ENCODE measurements around the gene GBF1.

GRCh38 chr10:102306710-102307109 lies 61.4 kb downstream of the GBF1 start:
- TF ChIP-seq CTCF (IDR thresholded peaks at IDR 0.05) (no peak), POLR2AphosphoS5 (IDR thresholded peaks at IDR 0.05) (no peak), POLR2A (IDR thresholded peaks at IDR 0.05) (no peak)
